SU-DHL-6 (cell line): ENCODE results near the gene RRP9.

Experiments
- H2AFZ ChIP-seq: fragments of 200-600 bp; sonication (generic); 2 replicates; pipeline ENCODE4 v1.6.1; 2014; ENCODE audit warnings: low read depth, mild to moderate bottlenecking, moderate library complexity, mixed read lengths, antibody characterized with exemption, low read length; ENCODE audit not compliant: severe bottlenecking
- H3F3A ChIP-seq: fragments of 200-600 bp; shearing (Covaris generic); 2 replicates; pipeline ENCODE4 v1.6.0; 2016; ENCODE audit warnings: antibody characterized with exemption, mild to moderate bottlenecking; ENCODE audit not compliant: insufficient read depth
- H3K27ac ChIP-seq: fragments of 200-600 bp; sonication (generic); 2 replicates; pipeline ENCODE4 v1.5.1; 2016; ENCODE audit warnings: low read depth, mild to moderate bottlenecking, low read length, moderate library complexity, mixed read lengths
- H3K27me3 ChIP-seq: fragments of 200-600 bp; sonication (generic), shearing (Covaris generic); 2 replicates; pipeline ENCODE4 v1.6.0; 2014; ENCODE audit warnings: mild to moderate bottlenecking, low read length
- H3K36me3 ChIP-seq: fragments of 200-600 bp; sonication (generic); 2 replicates; pipeline ENCODE4 v1.6.1; 2014; ENCODE audit warnings: mild to moderate bottlenecking, low read length, mixed read lengths
- H3K4me2 ChIP-seq: fragments of 300-600, 200-600 bp; shearing (Covaris generic), sonication (generic); 2 replicates; pipeline ENCODE4 v1.6.0; 2014; ENCODE audit warnings: low read length, low read depth, mild to moderate bottlenecking; ENCODE audit not compliant: poor library complexity, severe bottlenecking
- H3K4me3 ChIP-seq: fragments of 200-600 bp; sonication (generic); 2 replicates; pipeline ENCODE4 v1.5.1; 2014; ENCODE audit warnings: antibody characterized with exemption, low read length, mild to moderate bottlenecking, mixed read lengths; ENCODE audit not compliant: insufficient read depth, poor library complexity, severe bottlenecking
- H3K79me2 ChIP-seq: fragments of 200-600 bp; sonication (generic); 2 replicates; pipeline ENCODE4 v1.6.1; 2014; ENCODE audit warnings: mild to moderate bottlenecking, low read length, moderate library complexity; ENCODE audit not compliant: insufficient read depth
- H3K9ac ChIP-seq: fragments of 200-600 bp; sonication (generic); 2 replicates; pipeline ENCODE4 v1.7.0; 2014; ENCODE audit warnings: mild to moderate bottlenecking, low read length
- H3K9me2 ChIP-seq: fragments of 200-600 bp; sonication (generic); replicated peaks from 2 replicates; pipeline ENCODE4 v1.6.1; 2014; ENCODE audit warnings: low read length; ENCODE audit not compliant: insufficient read depth
- H3K9me3 ChIP-seq: fragments of 200-600 bp; sonication (generic); 2 replicates; pipeline ENCODE4 v1.6.1; 2014; ENCODE audit warnings: low read length, mixed read lengths; ENCODE audit not compliant: insufficient read depth
- H4K20me1 ChIP-seq: fragments of 200-600 bp; sonication (generic); 2 replicates; pipeline ENCODE4 v1.6.1; 2014; ENCODE audit warnings: low read depth, mild to moderate bottlenecking, antibody characterized with exemption, low read length, moderate library complexity, mixed read lengths
- EZH2phosphoT487 ChIP-seq: fragments of 200-600 bp; sonication (generic), shearing (Covaris generic); conservative IDR thresholded peaks from 2 replicates; pipeline ENCODE4 v1.6.1; 2018; ENCODE audit warnings: mild to moderate bottlenecking, antibody characterized with exemption, low read length, moderate library complexity, mixed read lengths
- TF ChIP-seq, protein P1 (sequence below): fragments of 200-600 bp; sonication (generic); IDR thresholded peaks from one replicate; pipeline ENCODE4 v1.5.1; 2017; ENCODE audit warnings: antibody characterized with exemption, mild to moderate bottlenecking, low read length, moderate library complexity; ENCODE audit not compliant: insufficient read depth, poor library complexity, severe bottlenecking

Gene RRP9

DNA sequence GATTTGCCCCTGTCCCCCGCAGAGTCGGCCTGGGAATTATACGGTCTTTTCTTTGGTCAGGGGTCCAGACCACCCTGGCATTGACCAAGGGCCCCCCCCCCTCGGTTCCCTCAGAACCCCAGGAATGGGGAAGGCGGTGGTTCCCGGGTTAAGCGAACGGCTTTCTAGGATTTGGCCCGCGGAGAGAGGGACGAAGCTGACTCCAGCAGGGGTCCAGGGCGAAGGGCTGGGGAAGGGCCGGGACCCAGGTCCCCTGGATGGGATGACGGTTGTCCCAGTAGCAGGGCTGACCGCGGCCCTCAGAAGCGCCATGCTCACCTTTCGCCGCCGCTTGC, 274 bp downstream of the RRP9 start:
- no peaks in the 10 kb centered on the region for H3F3A ChIP-seq
- no peaks in the 10 kb centered on the region for H3K9me3 ChIP-seq
- H2AFZ ChIP-seq, result peak overlapping the region; percentile 63
- peaks cover 24% of the 10 kb centered on the region for H3K79me2 ChIP-seq
- no peaks in the 10 kb centered on the region for H4K20me1 ChIP-seq
- no peaks in the 10 kb centered on the region for H3K9me2 ChIP-seq
- H3K27me3 ChIP-seq, result no peaks in the 10 kb centered on the region
- peak overlapping the region; percentile 85 for H3K4me3 ChIP-seq
- no peak overlapping the region for H3K27ac ChIP-seq
- peak overlapping the region; percentile 79 for H3K4me2 ChIP-seq
- H3K9ac ChIP-seq, result peak overlapping the region; percentile 83
- TF ChIP-seq EZH2phosphoT487, result no peak
- TF ChIP-seq, protein P1, sequence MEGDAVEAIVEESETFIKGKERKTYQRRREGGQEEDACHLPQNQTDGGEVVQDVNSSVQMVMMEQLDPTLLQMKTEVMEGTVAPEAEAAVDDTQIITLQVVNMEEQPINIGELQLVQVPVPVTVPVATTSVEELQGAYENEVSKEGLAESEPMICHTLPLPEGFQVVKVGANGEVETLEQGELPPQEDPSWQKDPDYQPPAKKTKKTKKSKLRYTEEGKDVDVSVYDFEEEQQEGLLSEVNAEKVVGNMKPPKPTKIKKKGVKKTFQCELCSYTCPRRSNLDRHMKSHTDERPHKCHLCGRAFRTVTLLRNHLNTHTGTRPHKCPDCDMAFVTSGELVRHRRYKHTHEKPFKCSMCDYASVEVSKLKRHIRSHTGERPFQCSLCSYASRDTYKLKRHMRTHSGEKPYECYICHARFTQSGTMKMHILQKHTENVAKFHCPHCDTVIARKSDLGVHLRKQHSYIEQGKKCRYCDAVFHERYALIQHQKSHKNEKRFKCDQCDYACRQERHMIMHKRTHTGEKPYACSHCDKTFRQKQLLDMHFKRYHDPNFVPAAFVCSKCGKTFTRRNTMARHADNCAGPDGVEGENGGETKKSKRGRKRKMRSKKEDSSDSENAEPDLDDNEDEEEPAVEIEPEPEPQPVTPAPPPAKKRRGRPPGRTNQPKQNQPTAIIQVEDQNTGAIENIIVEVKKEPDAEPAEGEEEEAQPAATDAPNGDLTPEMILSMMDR, result no peak
- H3K36me3 ChIP-seq, result no peaks in the 10 kb centered on the region

DNA sequence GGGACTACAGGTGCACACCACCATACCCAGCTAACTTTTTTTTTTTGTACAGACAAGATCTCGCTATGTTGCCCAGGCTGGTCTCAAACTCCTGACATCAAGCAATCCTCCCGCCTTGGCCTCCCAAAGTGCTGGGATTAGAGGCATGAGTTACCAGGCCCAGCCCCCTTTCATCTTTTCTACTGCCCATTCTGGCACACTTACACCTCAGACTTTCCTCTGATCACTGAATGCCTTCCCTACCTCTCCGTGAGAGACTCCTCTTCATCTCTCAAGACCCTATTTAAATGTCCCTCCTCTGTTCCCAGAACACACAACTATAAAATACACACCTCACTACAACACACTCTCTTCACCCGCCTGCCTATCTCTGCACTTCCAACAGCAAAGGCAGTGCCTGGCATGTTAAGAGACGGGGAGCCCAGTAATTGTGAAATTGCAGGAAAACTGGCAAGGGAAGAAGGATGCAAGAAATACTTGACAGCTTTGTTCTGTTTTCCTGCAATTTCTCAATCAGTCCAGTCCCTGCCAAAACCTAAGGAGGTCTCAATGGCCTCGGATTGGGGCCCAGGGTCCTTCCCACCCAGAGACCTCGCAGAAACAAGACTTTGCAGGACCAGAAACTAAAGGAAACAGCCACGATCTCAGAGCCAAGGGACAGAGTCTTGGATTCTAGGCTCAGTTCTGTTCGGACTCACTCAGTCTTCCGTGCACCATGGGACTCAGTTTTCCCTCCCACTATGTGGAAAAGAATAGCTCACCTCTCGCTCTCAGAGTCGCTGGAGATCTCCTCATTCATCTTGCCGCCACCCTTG, 849 bp downstream of the RRP9 start:
- Histone ChIP-seq H3K9ac (peak overlapping the region; percentile 83), H4K20me1 (no peaks in the 10 kb centered on the region), H2AFZ (peak overlapping the region; percentile 63), H3K9me2 (no peaks in the 10 kb centered on the region), H3K27me3 (no peaks in the 10 kb centered on the region), H3K4me3 (peak overlapping the region; percentile 85), H3K79me2 (peaks cover 24% of the 10 kb centered on the region), H3F3A (no peaks in the 10 kb centered on the region), H3K36me3 (no peaks in the 10 kb centered on the region), H3K9me3 (no peaks in the 10 kb centered on the region), H3K4me2 (peak overlapping the region; percentile 79), H3K27ac (no peak overlapping the region)
- TF ChIP-seq, protein P1, result no peak
- TF ChIP-seq EZH2phosphoT487, result no peak

DNA sequence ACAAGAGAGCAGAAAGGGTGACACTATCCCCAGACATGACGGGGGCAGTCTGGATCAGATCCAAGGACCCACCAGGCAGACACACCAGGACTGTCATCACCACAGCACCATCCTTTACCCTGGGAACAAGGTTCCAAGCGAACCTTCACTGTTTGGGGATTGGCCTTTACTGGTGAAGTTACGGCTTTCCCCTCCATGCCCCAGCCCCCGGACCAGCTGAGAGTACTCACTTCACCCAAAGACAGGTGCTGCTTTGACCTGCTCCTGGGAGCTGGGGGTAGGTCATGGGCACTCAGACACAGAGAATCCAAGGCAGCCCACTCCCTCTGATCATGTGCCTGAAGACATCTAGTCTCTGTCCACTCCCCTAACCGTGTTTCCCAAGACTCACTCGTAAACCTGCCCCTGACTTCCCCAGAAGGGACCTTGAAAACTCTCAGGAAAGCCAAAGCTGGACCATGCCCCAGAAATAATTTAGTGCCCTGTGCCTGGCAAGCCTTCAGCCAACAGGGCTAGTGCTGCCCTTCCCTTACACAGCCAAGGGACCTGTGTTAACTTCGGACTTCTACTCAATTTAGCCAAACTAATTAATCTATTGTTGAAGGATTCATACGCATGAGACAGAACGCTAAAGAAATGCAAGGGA, 2.8 kb downstream of the RRP9 start:
- H3K4me2 ChIP-seq, result no peak overlapping the region
- H3K4me3 ChIP-seq, result no peak overlapping the region
- peaks cover 24% of the 10 kb centered on the region for H3K79me2 ChIP-seq
- TF ChIP-seq, protein P1, result no peak
- TF ChIP-seq EZH2phosphoT487, result no peak
- no peak overlapping the region for H2AFZ ChIP-seq
- no peaks in the 10 kb centered on the region for H3K36me3 ChIP-seq
- no peak overlapping the region for H3K9ac ChIP-seq
- no peaks in the 10 kb centered on the region for H4K20me1 ChIP-seq
- H3K27me3 ChIP-seq, result no peaks in the 10 kb centered on the region
- no peaks in the 10 kb centered on the region for H3K9me3 ChIP-seq
- no peaks in the 10 kb centered on the region for H3F3A ChIP-seq
- no peak overlapping the region for H3K27ac ChIP-seq
- H3K9me2 ChIP-seq, result no peaks in the 10 kb centered on the region
